DND-41 (cell line): ENCODE measurements around the gene CHAMP1.
A peak's percentile ranks its signal among the peaks of the same experiment; 100 is the strongest.

ENCODE experiments used
- ATAC-seq: fragments of 200-7000 bp; cut with Tn5 transposase; 3 replicates; pipeline ENCODE4 v1.9.1; 2021; ENCODE audit warnings: low read depth; ENCODE audit not compliant: insufficient read depth
- DNase-seq: peaks from one replicate; pipeline ENCODE4 v3.0.0-alpha.2; 2020
- H2AFZ ChIP-seq: 2 replicates; pipeline ENCODE4 v1.6.0; 2012; ENCODE audit warnings: low read depth, low read length
- H3K27ac ChIP-seq: 2 replicates; pipeline ENCODE4 v1.5.1; 2012; ENCODE audit warnings: low read length, inconsistent platforms
- H3K27me3 ChIP-seq: fragments of 200-600 bp; sonication (generic); 2 replicates; pipeline ENCODE4 v1.6.0; 2012; ENCODE audit warnings: low read length, mild to moderate bottlenecking, inconsistent platforms; ENCODE audit not compliant: insufficient read depth, poor library complexity
- H3K36me3 ChIP-seq: 2 replicates; pipeline ENCODE4 v1.5.1; 2012; ENCODE audit warnings: low read length, inconsistent platforms; ENCODE audit not compliant: insufficient read depth
- H3K4me1 ChIP-seq: 2 replicates; pipeline ENCODE4 v1.5.1; 2012; ENCODE audit warnings: mild to moderate bottlenecking, low read length; ENCODE audit not compliant: insufficient read depth
- H3K4me2 ChIP-seq: 2 replicates; pipeline ENCODE4 v1.6.0; 2012; ENCODE audit warnings: mild to moderate bottlenecking, moderate library complexity, low read length, inconsistent platforms; ENCODE audit not compliant: insufficient read depth
- H3K4me3 ChIP-seq, 2 experiments: fragments of 200-600 bp in 1 of 2; shearing (Covaris generic) in 1 of 2; 2 replicates each; pipeline ENCODE4 v1.5.1; 2012 to 2016; ENCODE audit warnings: inconsistent platforms in 2 of 2, low read length in 2 of 2, mild to moderate bottlenecking in 2 of 2, low read depth in 1 of 2, moderate library complexity in 1 of 2
- H3K79me2 ChIP-seq: 2 replicates; pipeline ENCODE4 v1.6.0; 2012; ENCODE audit warnings: low read length, inconsistent platforms; ENCODE audit not compliant: insufficient read depth
- H3K9ac ChIP-seq: 2 replicates; pipeline ENCODE4 v1.6.0; 2012; ENCODE audit warnings: low read depth, mild to moderate bottlenecking, inconsistent platforms, low read length, moderate library complexity
- H3K9me3 ChIP-seq: 2 replicates; pipeline ENCODE4 v1.5.1; 2012; ENCODE audit warnings: low read length, moderate library complexity, mild to moderate bottlenecking, inconsistent platforms; ENCODE audit not compliant: insufficient read depth, severe bottlenecking
- H4K20me1 ChIP-seq: 2 replicates; pipeline ENCODE4 v1.6.0; 2012; ENCODE audit warnings: low read length; ENCODE audit not compliant: insufficient read depth
- EZH2 ChIP-seq: IDR thresholded peaks from 3 replicates; pipeline ENCODE4 v1.6.1; 2012; ENCODE audit warnings: borderline replicate concordance, low read depth, mild to moderate bottlenecking, moderate library complexity, low read length, inconsistent platforms; ENCODE audit not compliant: severe bottlenecking
- TF ChIP-seq, protein P1 (sequence below): IDR thresholded peaks from 2 replicates; pipeline ENCODE4 v1.5.1; 2012; ENCODE audit warnings: borderline replicate concordance, low read length, moderate library complexity, mild to moderate bottlenecking; ENCODE audit not compliant: poor library complexity, severe bottlenecking; ENCODE audit errors: extremely low read depth

The CHAMP1 gene

DNA sequence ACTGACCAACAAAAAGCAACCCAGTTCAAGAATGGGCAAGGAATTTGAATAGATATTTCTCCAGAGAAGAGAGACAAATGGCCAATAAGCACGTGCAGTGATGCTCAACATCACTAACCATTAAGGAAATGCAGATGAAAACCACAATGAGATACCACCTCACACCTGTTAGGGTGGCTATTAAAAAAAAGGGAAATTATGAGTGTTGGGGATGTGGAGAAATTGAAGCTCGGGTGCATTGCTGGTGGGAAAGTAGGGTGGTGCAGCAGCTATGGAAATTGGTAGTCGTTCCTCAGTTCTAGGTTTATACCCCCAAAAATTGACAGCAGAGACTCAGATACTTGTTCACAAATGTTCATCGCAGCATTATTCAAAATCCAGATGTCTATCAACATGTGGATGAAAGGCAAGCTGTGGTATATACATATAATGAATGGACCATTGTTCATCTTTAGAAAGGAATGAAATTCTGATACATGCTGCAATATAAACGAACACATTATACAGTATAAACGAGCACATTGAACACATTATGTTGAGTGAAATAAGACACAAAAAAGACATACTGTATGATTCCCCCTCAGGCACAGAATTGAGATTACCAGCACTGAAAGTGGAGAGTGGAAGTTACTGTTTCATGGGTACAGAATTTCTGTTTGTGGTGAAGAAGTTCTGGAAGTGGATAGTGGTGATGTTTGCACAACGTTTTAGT lies 927 bp downstream of the CHAMP1 start:
- peaks cover 50% of the 10 kb centered on the region for H4K20me1 ChIP-seq
- H3K27ac ChIP-seq: peak overlapping the region; percentile 92
- ATAC-seq (peak; percentile 32; the same call in 2 of the 3 replicates), DNase-seq (peak; percentile 20)
- H3K9me3 ChIP-seq: no peaks in the 10 kb centered on the region
- H2AFZ ChIP-seq: peak overlapping the region; percentile 86
- peaks cover 67% of the 10 kb centered on the region for H3K4me1 ChIP-seq
- peaks cover 30% of the 10 kb centered on the region for H3K36me3 ChIP-seq
- peak overlapping the region; percentile 85 for H3K4me2 ChIP-seq
- no peaks in the 10 kb centered on the region for H3K27me3 ChIP-seq
- TF ChIP-seq EZH2: no peak
- TF ChIP-seq, protein P1, sequence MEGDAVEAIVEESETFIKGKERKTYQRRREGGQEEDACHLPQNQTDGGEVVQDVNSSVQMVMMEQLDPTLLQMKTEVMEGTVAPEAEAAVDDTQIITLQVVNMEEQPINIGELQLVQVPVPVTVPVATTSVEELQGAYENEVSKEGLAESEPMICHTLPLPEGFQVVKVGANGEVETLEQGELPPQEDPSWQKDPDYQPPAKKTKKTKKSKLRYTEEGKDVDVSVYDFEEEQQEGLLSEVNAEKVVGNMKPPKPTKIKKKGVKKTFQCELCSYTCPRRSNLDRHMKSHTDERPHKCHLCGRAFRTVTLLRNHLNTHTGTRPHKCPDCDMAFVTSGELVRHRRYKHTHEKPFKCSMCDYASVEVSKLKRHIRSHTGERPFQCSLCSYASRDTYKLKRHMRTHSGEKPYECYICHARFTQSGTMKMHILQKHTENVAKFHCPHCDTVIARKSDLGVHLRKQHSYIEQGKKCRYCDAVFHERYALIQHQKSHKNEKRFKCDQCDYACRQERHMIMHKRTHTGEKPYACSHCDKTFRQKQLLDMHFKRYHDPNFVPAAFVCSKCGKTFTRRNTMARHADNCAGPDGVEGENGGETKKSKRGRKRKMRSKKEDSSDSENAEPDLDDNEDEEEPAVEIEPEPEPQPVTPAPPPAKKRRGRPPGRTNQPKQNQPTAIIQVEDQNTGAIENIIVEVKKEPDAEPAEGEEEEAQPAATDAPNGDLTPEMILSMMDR: no peak
- H3K79me2 ChIP-seq: peaks cover 69% of the 10 kb centered on the region
- peak overlapping the region; percentile 97 for H3K9ac ChIP-seq
- peak overlapping the region; percentile 74 to 87 for H3K4me3 ChIP-seq

DNA sequence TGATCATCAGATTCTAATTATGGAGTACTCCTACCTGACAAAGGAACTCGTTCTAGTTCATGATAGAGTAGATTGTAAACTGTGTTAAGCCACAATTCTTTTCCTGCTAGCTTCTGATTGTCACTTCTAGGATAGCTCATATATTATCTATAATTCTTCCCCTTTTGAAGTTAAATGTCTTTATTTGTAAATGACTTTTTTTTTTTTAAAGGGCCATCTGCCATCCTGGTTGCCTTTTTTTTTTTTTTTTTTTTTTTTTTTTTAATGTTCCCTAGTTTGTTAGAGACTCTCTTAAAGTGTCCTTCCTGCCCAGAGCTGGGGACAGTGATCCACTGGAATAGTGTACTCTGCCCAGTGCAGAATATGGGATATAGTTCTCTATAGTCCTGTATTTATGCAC lies 4.3 kb downstream of the CHAMP1 start:
- H3K9me3 ChIP-seq: no peaks in the 10 kb centered on the region
- H2AFZ ChIP-seq: no peak overlapping the region
- peaks cover 63% of the 10 kb centered on the region for H3K36me3 ChIP-seq
- no peak for TF ChIP-seq EZH2
- TF ChIP-seq, protein P1: no peak
- no peaks in the 10 kb centered on the region for H3K27me3 ChIP-seq
- no peak overlapping the region for H3K9ac ChIP-seq
- peak overlapping the region; percentile 85; the same call in 1 of the 2 replicates for H3K4me2 ChIP-seq
- DNase-seq (no peak), ATAC-seq (no peak)
- peaks cover 57% of the 10 kb centered on the region for H3K4me1 ChIP-seq
- peaks cover 65% of the 10 kb centered on the region for H4K20me1 ChIP-seq
- H3K79me2 ChIP-seq: peaks cover 95% of the 10 kb centered on the region
- no peak overlapping the region for H3K4me3 ChIP-seq
- no peak overlapping the region for H3K27ac ChIP-seq

DNA sequence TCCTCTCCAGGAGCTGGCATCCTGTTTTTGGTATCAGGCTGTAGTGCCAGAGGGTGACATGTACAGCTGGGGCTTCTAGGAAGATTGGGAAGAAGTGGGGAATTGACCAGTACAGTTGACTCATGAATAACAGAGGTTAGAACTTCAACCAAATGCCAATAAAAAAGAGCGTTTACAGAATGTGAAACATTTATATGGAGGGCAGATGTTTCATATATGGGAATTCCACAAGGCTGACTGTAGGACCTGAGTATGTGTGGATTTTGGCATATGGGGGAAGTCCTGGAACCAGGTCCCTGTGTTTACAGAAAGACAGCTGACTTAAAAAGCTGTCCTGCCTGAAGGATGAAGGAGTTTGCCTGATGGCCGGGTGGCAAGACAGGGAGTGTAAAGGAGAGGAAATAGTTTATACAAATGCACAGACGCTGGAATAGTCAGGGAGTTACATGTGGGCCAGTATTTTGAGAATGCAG lies 5.2 kb downstream of the CHAMP1 start:
- ATAC-seq: no peak
- Histone ChIP-seq H2AFZ (no peak overlapping the region), H3K4me1 (peaks cover 53% of the 10 kb centered on the region), H3K27ac (no peak overlapping the region; the same call in 1 of the 2 replicates), H3K79me2 (peaks cover 95% of the 10 kb centered on the region), H3K27me3 (no peaks in the 10 kb centered on the region), H3K9ac (no peak overlapping the region), H4K20me1 (peaks cover 69% of the 10 kb centered on the region), H3K36me3 (peaks cover 71% of the 10 kb centered on the region), H3K9me3 (no peaks in the 10 kb centered on the region), H3K4me2 (peak overlapping the region; percentile 85; the same call in 1 of the 2 replicates), H3K4me3 (no peak overlapping the region)
- TF ChIP-seq, protein P1: no peak
- no peak for TF ChIP-seq EZH2
- no peak for DNase-seq
